ENCODE results near the gene TCL1A. TPM values are rescaled to one million over a fixed set of nuclear protein-coding genes. Genes with fewer than 3 reads are reported as not detected.

The TCL1A gene
- total and polyA plus RNA-seq, 2 experiments from 2014 or later = not detected

DNA sequence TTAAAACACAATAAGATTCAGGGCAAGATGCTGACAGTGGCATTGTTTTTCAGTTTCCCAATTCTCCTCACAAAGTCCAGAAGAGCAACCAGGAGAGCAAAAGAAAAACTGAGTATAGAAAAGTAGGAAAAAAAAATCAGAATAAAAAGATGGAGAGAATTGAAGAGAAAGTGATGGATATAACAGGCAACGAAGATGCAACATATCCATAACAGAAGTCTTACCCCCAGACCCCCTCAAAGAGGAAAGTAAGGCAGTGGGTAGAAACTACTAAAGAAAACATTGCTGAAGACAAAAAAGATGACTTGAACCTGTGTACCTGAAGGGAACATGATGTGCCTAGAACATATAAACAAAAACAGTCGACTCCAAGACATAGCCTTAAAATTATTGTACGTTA is 10.6 kb downstream of the TCL1A start:
- H3K36me3 ChIP-seq = no peaks in the 10 kb centered on the region
- no peak overlapping the region for H3K27ac ChIP-seq
- DNase-seq (ENCODE audit: low read depth in 1 of 2, low spot score in 1 of 2) = no peak
- H3K27me3 ChIP-seq = peaks cover 52% of the 10 kb centered on the region
- no peak for TF ChIP-seq CTCF (IDR thresholded peaks at IDR 0.05; ENCODE audit: low read depth, low read length)
- H3K4me3 ChIP-seq = no peak overlapping the region
- H3K4me1 ChIP-seq (ENCODE audit: low read depth) = no peaks in the 10 kb centered on the region
- no peaks in the 10 kb centered on the region for H3K9me3 ChIP-seq (ENCODE audit: low read depth)

DNA sequence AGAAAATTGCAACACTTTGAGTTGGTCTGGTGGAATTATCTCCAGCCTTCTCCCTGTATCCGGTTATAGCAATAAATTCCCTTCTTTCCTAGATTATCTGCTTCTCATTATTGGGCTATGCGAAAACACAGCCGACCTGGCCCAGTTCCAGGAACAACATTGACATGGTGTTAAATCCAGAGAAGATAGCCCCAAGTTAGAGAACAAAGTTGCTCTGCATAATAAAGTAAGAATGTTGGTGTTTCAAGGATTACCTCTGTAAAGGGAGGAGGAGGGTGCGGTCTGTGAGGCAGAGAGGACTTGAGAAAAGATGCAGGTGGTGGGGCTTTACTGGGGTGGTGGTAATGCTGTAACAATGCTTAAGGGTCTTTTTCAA is 12.1 kb downstream of the TCL1A start:
- Histone ChIP-seq H3K36me3 (no peaks in the 10 kb centered on the region), H3K27ac (no peak overlapping the region), H3K4me3 (no peak overlapping the region), H3K9me3 (ENCODE audit: low read depth) (no peaks in the 10 kb centered on the region), H3K4me1 (ENCODE audit: low read depth) (no peaks in the 10 kb centered on the region), H3K27me3 (peaks cover 52% of the 10 kb centered on the region)
- peak; percentile 9 to 50 for DNase-seq (ENCODE audit: low read depth in 1 of 2, low spot score in 1 of 2)
- TF ChIP-seq CTCF (IDR thresholded peaks at IDR 0.05; ENCODE audit: low read depth, low read length) = no peak

- no peak for TF ChIP-seq CTCF (IDR thresholded peaks at IDR 0.05; ENCODE audit: low read depth, low read length)
- no peaks in the 10 kb centered on the region for H3K4me1 ChIP-seq (ENCODE audit: low read depth)
- peaks cover 52% of the 10 kb centered on the region for H3K27me3 ChIP-seq
- no peaks in the 10 kb centered on the region for H3K9me3 ChIP-seq (ENCODE audit: low read depth)
- no peak for DNase-seq (ENCODE audit: low read depth in 1 of 2, low spot score in 1 of 2)
- H3K4me3 ChIP-seq = no peak overlapping the region
- H3K27ac ChIP-seq = no peak overlapping the region
- no peaks in the 10 kb centered on the region for H3K36me3 ChIP-seq
These were observed 13.5 kb downstream of the TCL1A start for GRCh38 chr14:95700221-95700976.

- no peaks in the 10 kb centered on the region for H3K4me1 ChIP-seq (ENCODE audit: low read depth)
- no peaks in the 10 kb centered on the region for H3K9me3 ChIP-seq (ENCODE audit: low read depth)
- DNase-seq (ENCODE audit: low read depth in 1 of 2, low spot score in 1 of 2) = no peak
- peaks cover 50% of the 10 kb centered on the region for H3K27me3 ChIP-seq
- no peaks in the 10 kb centered on the region for H3K36me3 ChIP-seq
- no peak for TF ChIP-seq CTCF (IDR thresholded peaks at IDR 0.05; ENCODE audit: low read depth, low read length)
- H3K4me3 ChIP-seq = no peak overlapping the region
- no peak overlapping the region for H3K27ac ChIP-seq
These were observed 14.5 kb downstream of the TCL1A start for GRCh38 chr14:95699412-95699811.

- Histone ChIP-seq H3K27ac (no peak overlapping the region), H3K27me3 (peaks cover 41% of the 10 kb centered on the region), H3K9me3 (ENCODE audit: low read depth) (no peaks in the 10 kb centered on the region), H3K36me3 (no peaks in the 10 kb centered on the region), H3K4me1 (ENCODE audit: low read depth) (no peaks in the 10 kb centered on the region), H3K4me3 (no peak overlapping the region)
- no peak for TF ChIP-seq CTCF (IDR thresholded peaks at IDR 0.05; ENCODE audit: low read depth, low read length)
- DNase-seq (ENCODE audit: low read depth in 1 of 2, low spot score in 1 of 2) = no peak
These were observed 15.6 kb downstream of the TCL1A start for GRCh38 chr14:95698287-95698686.

Measured in cardiac muscle cell (in vitro differentiated cells and primary cell).